ENCODE results near the gene STARD3. TPM values are rescaled to one million over a fixed set of nuclear protein-coding genes. Genes with fewer than 3 reads are reported as not detected.

Gene STARD3
- total RNA-seq, 6 experiments from 2014 or later, result 44.0 to 52.3 (median 46.3) TPM

GRCh38 chr17:39622380-39623006 is 14.5 kb upstream of the STARD3 start:
- Mint-ChIP-seq H3K36me3 (ENCODE audit: low read depth) (no peaks in the 10 kb centered on the region), H3K27ac (no peak overlapping the region), H3K9me3 (no peaks in the 10 kb centered on the region), H3K4me1 (ENCODE audit: low read depth) (peaks cover 13% of the 10 kb centered on the region), H3K4me3 (peak overlapping the region; percentile 63), H3K27me3 (ENCODE audit: insufficient read depth) (peaks cover 32% of the 10 kb centered on the region)
- no peak for DNase-seq
- TF ChIP-seq, protein P1, sequence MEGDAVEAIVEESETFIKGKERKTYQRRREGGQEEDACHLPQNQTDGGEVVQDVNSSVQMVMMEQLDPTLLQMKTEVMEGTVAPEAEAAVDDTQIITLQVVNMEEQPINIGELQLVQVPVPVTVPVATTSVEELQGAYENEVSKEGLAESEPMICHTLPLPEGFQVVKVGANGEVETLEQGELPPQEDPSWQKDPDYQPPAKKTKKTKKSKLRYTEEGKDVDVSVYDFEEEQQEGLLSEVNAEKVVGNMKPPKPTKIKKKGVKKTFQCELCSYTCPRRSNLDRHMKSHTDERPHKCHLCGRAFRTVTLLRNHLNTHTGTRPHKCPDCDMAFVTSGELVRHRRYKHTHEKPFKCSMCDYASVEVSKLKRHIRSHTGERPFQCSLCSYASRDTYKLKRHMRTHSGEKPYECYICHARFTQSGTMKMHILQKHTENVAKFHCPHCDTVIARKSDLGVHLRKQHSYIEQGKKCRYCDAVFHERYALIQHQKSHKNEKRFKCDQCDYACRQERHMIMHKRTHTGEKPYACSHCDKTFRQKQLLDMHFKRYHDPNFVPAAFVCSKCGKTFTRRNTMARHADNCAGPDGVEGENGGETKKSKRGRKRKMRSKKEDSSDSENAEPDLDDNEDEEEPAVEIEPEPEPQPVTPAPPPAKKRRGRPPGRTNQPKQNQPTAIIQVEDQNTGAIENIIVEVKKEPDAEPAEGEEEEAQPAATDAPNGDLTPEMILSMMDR (IDR thresholded peaks at IDR 0.05), result no peak

DNA sequence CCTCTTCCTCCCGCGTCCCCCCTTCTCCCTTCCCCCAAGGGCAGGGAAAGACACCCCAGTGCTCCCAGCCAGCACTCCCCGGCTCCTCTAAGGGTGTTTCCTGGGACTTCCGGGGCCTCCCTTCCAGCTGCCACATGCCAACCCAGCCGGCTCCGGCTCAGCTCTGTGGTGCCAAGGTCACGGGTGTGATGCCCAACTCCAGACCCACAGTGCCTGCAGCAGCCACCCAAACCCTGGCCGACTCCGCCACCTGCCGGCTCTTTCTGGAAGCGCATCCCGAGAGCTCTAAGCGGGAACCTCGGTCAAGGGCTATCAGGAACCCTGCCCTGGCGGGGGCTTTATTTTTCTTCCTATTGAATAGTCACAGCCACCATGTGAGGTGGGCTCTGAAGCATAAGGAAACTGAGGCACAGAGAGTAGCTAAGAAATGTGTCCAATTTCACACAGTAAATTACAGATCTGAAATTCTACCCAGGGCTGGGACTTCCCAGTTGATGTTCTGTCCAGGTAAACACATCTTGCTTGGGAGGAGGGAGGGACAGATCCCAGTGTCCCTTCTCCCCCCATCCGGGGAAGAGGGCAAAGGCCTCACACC is 13.5 kb upstream of the STARD3 start:
- H3K27me3 Mint-ChIP-seq (ENCODE audit: insufficient read depth), result peaks cover 39% of the 10 kb centered on the region
- peak; percentile 50 for DNase-seq
- H3K4me3 Mint-ChIP-seq, result no peak overlapping the region
- TF ChIP-seq, protein P1 (IDR thresholded peaks at IDR 0.05), result peak; percentile 96
- peaks cover 13% of the 10 kb centered on the region for H3K4me1 Mint-ChIP-seq (ENCODE audit: low read depth)
- H3K9me3 Mint-ChIP-seq, result no peaks in the 10 kb centered on the region
- no peaks in the 10 kb centered on the region for H3K36me3 Mint-ChIP-seq (ENCODE audit: low read depth)
- no peak overlapping the region for H3K27ac Mint-ChIP-seq

DNA sequence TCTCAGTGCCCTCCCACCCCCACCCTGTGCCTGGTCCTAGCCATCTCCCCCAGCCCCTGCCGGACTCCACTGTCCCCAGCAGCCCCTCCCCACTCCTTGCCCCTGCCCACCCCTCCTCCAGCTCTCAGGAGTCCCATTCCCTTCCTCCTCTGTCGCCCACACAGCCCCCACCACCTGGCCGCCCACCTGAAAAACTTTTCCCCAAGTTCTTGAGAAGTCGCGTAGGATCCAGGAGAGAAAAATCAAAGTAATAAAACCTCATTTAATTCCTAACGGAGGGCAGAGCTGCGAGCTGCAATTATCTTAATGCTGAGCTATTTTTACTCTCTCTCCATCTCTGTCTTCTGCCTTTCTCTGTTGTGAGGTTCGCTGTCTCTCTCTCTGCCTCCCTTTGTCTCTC is 12.6 kb upstream of the STARD3 start:
- H3K36me3 Mint-ChIP-seq (ENCODE audit: low read depth), result no peaks in the 10 kb centered on the region
- H3K27me3 Mint-ChIP-seq (ENCODE audit: insufficient read depth), result peaks cover 39% of the 10 kb centered on the region
- no peak overlapping the region for H3K27ac Mint-ChIP-seq
- DNase-seq, result no peak
- TF ChIP-seq, protein P1 (IDR thresholded peaks at IDR 0.05), result no peak
- H3K9me3 Mint-ChIP-seq, result no peaks in the 10 kb centered on the region
- H3K4me1 Mint-ChIP-seq (ENCODE audit: low read depth), result peaks cover 13% of the 10 kb centered on the region
- no peak overlapping the region for H3K4me3 Mint-ChIP-seq

- TF ChIP-seq, protein P1 (IDR thresholded peaks at IDR 0.05), result no peak
- Mint-ChIP-seq H3K27ac (no peak overlapping the region), H3K4me3 (no peak overlapping the region), H3K36me3 (ENCODE audit: low read depth) (no peaks in the 10 kb centered on the region), H3K9me3 (no peaks in the 10 kb centered on the region), H3K4me1 (ENCODE audit: low read depth) (peaks cover 13% of the 10 kb centered on the region), H3K27me3 (ENCODE audit: insufficient read depth) (peaks cover 39% of the 10 kb centered on the region)
- DNase-seq, result no peak
Measured at GRCh38 chr17:39625198-39625785, 11.7 kb upstream of the STARD3 start.

DNA sequence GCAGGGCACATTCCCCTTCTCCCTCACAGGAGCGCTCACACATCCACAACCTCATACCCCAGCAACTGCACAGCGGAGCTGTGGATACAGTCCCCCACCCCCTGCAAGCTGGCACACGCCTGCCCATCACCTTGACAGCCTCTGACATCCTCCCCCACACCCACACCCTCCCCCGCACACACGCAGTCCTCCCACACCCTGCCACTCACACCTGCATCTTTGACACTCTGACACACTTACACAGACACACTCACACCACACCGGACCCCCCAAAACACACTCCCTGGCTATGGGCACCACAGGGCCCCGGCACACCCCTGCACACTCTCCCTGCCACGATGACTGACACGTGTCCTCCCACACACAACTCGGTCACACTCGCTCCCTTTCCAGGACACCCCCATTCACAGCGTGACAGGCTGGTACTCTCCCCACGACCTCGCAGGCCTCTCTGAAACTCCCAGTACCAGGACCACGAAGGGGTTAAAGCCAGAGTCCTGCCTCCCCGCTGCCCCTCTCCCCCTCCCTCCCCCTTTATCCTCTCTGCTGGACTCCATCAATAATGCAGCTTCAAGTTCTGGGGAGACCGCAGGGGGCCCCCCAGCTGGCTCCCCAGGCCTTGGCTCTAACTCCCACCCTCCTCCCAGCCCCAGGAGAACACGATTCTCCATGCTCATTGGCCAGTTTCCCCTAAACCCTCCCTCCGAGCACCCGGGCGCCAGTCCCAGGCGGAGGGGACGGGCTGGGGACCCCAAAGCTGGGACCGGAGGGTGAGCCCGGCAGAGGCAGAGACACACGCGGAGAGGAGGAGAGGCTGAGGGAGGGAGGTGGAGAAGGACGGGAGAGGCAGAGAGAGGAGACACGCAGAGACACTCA is 10.5 kb upstream of the STARD3 start, which contains the start of gene PPP1R1B:
PPP1R1B (plus strand) TSS at position 782 of the 876 bp plus-strand sequence. CDS start 441 bp downstream, outside the sequence.
- peaks cover 40% of the 10 kb centered on the region for H3K27me3 Mint-ChIP-seq (ENCODE audit: insufficient read depth)
- TF ChIP-seq, protein P1 (IDR thresholded peaks at IDR 0.05), result no peak
- H3K27ac Mint-ChIP-seq, result no peak within 1 kb of the TSS
- no peaks in the 10 kb centered on the region for H3K36me3 Mint-ChIP-seq (ENCODE audit: low read depth)
- H3K9me3 Mint-ChIP-seq, result no peaks in the 10 kb centered on the region
- no peak for DNase-seq
- peaks cover 13% of the 10 kb centered on the region for H3K4me1 Mint-ChIP-seq (ENCODE audit: low read depth)
- H3K4me3 Mint-ChIP-seq, result no peak within 1 kb of the TSS

All from HFFc6 (cell line).